Amniotic stem cell (primary cell): ENCODE measurements around the gene VIPR1.

Source experiments
- DNase-seq: peaks from one replicate; lab custom pipeline; 2025; lab: John Stamatoyannopoulos, UW

The VIPR1 gene

GRCh38 chr3:42511201-42511600 lies 8.8 kb downstream of the VIPR1 start:
- no peak for DNase-seq

DNA sequence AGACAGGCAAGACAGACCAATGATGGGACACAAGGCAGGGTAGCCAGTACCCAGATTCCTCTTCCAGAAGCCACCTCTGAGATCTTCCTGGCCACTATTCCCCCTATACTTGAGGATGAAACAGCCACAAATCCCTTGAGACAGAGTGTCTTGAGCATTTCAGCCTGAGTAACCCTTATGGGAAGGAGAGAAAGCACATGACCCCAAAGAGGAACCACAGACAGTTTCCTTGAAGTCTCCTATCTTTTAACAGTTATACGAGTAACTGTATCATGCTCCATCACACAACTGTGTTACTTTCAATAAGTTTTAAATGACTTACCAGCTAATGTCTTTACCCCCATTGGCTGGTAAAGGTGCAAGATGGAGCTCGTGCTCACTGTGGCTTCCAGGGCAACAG lies 9.3 kb downstream of the VIPR1 start:
- no peak for DNase-seq

GRCh38 chr3:42513121-42513520 lies 10.7 kb downstream of the VIPR1 start:
- no peak for DNase-seq

- no peak for DNase-seq
These were observed 11.1 kb downstream of the VIPR1 start for GRCh38 chr3:42513521-42513920.

GRCh38 chr3:42514876-42515275 lies 12.4 kb downstream of the VIPR1 start:
- no peak for DNase-seq

- no peak for DNase-seq
These were observed 13.0 kb downstream of the VIPR1 start for GRCh38 chr3:42515391-42515916.

DNA sequence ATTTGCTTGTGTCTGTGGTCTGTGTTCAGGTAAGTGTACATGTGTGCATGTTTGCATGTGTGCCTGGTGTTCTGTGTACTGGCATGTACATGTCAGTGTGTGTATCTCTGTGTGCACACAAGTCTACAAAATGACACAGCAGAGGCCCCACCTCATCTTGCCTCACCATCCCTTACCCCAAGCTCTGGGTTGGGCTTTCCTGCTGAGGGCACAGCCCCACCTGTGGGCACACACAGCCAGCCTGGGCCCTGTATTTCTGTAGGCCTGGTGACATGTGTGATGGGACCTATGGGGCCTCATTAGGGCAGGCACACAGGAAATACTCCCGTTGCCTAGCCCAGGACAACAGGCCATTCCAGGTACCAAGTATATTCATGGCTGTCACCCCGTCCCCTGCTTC lies 13.5 kb downstream of the VIPR1 start:
- DNase-seq: no peak

GRCh38 chr3:42516443-42516842 lies 14.0 kb downstream of the VIPR1 start:
- DNase-seq: no peak

GRCh38 chr3:42517117-42517516 lies 14.7 kb downstream of the VIPR1 start:
- no peak for DNase-seq

DNA sequence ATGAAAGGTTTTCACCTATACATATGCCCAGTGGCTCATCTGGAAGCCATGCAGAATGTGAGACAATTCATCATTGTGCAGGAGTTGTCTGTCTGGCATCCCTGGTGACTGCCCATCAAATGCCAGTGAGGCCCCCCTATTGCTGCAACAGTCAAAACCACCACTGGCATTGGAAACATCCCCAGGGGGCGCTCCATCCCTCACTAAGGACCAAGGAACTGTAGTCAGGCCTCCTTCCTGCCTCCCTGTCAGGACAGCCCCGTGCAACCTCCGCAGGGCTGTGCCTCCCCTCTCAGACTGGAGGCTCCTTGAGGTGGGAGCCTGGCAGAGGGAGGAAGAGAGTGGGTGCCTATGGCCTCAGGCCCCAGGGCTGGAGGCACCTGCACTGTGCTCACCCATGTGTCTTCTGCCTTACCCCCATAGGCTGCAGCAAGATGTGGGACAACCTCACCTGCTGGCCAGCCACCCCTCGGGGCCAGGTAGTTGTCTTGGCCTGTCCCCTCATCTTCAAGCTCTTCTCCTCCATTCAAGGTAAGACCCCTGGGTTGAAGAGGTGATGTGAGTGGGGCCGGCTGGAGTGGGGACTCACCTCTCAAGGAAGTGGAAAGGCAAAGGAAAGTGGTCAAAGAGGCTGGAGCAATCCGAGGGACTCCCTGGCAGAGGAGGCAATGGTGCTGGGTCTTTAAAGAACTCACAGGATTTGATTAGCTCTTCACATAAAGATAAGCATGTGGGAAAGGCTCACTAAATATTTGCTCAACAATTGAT lies 16.5 kb downstream of the VIPR1 start:
- no peak for DNase-seq

DNA sequence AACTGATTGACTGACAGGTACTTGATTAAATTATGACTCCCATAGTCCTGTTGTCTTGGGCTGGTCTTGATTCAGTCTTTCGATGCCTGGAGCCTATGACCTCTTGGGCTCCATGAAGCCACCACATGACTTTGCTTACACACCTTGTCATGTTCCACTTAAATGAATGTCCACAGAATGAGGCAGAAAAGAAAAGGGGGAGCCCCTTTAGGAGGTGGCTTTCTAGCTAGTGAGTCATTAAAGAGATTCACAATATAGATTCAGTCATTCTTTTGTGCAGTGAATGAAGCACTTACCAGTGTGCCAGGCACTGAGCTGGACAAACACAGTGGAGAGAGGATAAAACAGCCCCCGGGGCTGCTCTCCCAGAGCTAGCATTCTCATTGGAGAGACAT lies 17.1 kb downstream of the VIPR1 start:
- no peak for DNase-seq

GRCh38 chr3:42520336-42520735 lies 17.9 kb downstream of the VIPR1 start:
- no peak for DNase-seq

DNA sequence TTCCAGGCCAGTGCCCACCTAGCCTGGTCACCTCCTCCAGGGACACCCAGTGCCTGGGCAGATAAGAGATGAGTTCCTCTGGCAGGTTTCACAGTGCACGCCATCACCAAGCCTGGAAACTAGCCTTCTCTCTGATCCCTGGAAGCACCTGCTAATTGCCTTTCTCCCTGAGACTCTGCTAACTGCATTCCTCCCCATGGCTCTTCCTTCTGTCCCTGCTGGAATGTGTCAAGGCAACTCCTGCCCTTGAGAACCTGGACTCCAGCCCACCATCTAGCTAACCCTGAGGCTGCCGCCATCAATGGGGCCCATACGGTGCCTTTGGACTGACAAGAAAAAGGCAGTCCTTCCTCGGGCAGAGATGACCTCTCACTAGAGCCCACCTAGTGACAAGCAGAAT lies 18.5 kb downstream of the VIPR1 start:
- DNase-seq: no peak

GRCh38 chr3:42524751-42525150 lies 22.3 kb downstream of the VIPR1 start:
- DNase-seq: no peak

- no peak for DNase-seq
These were observed 22.8 kb downstream of the VIPR1 start for GRCh38 chr3:42525212-42525611.

DNA sequence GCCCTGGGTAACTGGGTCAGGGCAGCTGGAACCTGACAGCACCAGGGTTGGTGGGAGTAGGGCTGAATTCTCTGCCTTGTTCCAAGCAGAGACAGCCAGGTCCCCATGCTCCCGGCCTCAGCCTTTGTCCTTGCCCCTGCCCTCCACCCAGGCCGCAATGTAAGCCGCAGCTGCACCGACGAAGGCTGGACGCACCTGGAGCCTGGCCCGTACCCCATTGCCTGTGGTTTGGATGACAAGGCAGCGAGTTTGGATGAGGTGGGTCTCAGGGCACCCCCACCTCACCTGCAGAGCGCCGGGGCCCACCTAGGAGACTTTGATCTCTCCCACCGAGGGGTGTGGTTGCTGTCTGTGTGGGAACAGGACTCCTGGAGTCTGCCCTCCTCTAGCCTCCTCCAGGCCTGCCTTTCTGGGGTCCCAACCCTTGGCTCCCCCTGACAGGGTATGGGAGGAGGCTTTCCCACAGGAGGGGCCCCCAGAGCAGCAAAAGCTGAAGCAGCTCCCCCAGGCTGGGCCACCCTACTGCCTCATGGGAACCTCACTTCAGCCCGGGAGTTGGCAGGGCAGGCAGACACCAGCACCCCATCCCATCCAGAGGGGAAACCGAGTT lies 23.4 kb downstream of the VIPR1 start:
- DNase-seq: no peak

GRCh38 chr3:42526616-42527367 lies 24.3 kb downstream of the VIPR1 start:
- no peak for DNase-seq

GRCh38 chr3:42527368-42527917 lies 25.0 kb downstream of the VIPR1 start:
- no peak for DNase-seq

DNA sequence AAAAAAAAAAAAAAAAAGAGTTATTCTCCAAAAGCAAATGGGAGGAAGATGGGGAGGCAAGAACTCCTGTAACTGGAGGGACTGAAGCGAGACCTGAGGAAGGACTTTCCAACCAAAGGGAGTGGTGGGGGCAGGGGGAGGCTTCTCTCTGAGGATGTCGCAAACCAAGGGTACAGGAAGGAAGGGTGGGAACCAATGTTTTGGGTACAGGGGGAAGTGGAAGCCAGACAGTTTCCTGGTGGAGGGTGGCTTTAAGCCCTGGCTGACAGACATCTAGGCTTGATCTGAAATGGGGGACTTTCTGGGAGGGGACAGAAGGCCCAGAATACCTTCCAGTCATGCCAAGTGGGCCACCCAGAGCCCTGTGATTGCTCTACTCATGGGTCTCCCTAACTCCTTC lies 27.0 kb downstream of the VIPR1 start:
- DNase-seq: no peak

DNA sequence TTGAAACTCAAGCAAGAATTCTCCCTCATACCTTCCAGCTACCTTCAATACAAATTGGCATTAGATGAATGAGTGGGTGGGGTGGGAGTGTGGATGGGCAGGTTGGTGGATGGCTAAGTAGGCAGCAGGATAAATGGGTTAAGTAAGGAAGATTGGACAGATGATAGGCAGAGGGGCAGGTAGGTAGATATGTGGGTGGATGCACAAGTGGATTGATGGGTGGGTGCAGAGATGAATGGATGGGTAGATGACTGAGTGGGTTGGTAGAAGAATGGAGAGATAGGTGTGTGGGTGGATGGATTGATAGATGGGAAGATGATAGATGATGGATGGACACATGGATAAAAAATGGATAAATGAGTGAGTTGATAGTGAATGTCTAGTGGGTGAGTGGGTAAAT lies 27.6 kb downstream of the VIPR1 start:
- no peak for DNase-seq

GRCh38 chr3:42531470-42531869 lies 29.0 kb downstream of the VIPR1 start:
- DNase-seq: no peak

GRCh38 chr3:42532229-42532628 lies 29.8 kb downstream of the VIPR1 start:
- no peak for DNase-seq
